ENCODE results near the gene SNN. TPM values are rescaled to one million over a fixed set of nuclear protein-coding genes. Genes with fewer than 3 reads are reported as not detected.
A peak's percentile ranks its signal among the peaks of the same experiment; 100 is the strongest.

Gene SNN
- total RNA-seq, 1 donor from 2014 or later: 32.1 TPM

GRCh38 chr16:11687601-11688519 lies 19.6 kb downstream of the SNN start:
- CTCF ChIA-PET: interaction anchor here (0.6 to 3.5 kb wide), 5 partner anchors 27 to 279 kb away, joined by 3 to 20 read pairs (median 5); partner anchors contain the start of gene LITAF
- peak overlapping the region; percentile 65 for H3K27ac Mint-ChIP-seq
- no peaks in the 10 kb centered on the region for H3K9me3 Mint-ChIP-seq
- DNase-seq (no peak), ATAC-seq (ENCODE audit: low read depth) (no peak)
- POLR2A ChIA-PET: interaction anchor here (0.6 to 2.8 kb wide), 15 partner anchors 7 to 432 kb away, joined by 3 to 22 read pairs (median 5); partner anchors contain the start of genes SOCS1 and TXNDC11
- intact Hi-C loops (cut with micrococcal nuclease): loop anchor here (2.0 to 10.0 kb wide), 5 partner anchors 55 to 583 kb away; partner anchors contain the start of genes GSPT1, LITAF, SOCS1 and TXNDC11
- peaks cover 90% of the 10 kb centered on the region for H3K4me1 Mint-ChIP-seq
- H3K36me3 Mint-ChIP-seq (ENCODE audit: low read depth): peaks cover 86% of the 10 kb centered on the region
- TF ChIP-seq, protein P1, sequence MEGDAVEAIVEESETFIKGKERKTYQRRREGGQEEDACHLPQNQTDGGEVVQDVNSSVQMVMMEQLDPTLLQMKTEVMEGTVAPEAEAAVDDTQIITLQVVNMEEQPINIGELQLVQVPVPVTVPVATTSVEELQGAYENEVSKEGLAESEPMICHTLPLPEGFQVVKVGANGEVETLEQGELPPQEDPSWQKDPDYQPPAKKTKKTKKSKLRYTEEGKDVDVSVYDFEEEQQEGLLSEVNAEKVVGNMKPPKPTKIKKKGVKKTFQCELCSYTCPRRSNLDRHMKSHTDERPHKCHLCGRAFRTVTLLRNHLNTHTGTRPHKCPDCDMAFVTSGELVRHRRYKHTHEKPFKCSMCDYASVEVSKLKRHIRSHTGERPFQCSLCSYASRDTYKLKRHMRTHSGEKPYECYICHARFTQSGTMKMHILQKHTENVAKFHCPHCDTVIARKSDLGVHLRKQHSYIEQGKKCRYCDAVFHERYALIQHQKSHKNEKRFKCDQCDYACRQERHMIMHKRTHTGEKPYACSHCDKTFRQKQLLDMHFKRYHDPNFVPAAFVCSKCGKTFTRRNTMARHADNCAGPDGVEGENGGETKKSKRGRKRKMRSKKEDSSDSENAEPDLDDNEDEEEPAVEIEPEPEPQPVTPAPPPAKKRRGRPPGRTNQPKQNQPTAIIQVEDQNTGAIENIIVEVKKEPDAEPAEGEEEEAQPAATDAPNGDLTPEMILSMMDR (IDR thresholded peaks at IDR 0.05): no peak
- H3K4me3 Mint-ChIP-seq: no peak overlapping the region
- no peaks in the 10 kb centered on the region for H3K27me3 Mint-ChIP-seq

- ChIA-PET POLR2A (interaction anchor here (0.6 to 2.8 kb wide), 21 partner anchors 8 to 433 kb away, joined by 3 to 22 read pairs (median 5); partner anchors contain the start of genes SOCS1, TXNDC11 and ZC3H7A), CTCF (interaction anchor here (0.6 to 3.5 kb wide), 6 partner anchors 19 to 280 kb away, joined by 3 to 20 read pairs (median 5); partner anchors contain the start of gene LITAF)
- H3K4me3 Mint-ChIP-seq: no peak overlapping the region
- ATAC-seq (ENCODE audit: low read depth) (no peak), DNase-seq (no peak)
- peaks cover 84% of the 10 kb centered on the region for H3K36me3 Mint-ChIP-seq (ENCODE audit: low read depth)
- no peaks in the 10 kb centered on the region for H3K27me3 Mint-ChIP-seq
- no peaks in the 10 kb centered on the region for H3K9me3 Mint-ChIP-seq
- TF ChIP-seq, protein P1 (IDR thresholded peaks at IDR 0.05): no peak
- intact Hi-C loops (cut with micrococcal nuclease): loop anchor here (2.0 to 10.0 kb wide), 5 partner anchors 54 to 584 kb away; partner anchors contain the start of genes GSPT1, LITAF, SOCS1 and TXNDC11
- peaks cover 84% of the 10 kb centered on the region for H3K4me1 Mint-ChIP-seq
- H3K27ac Mint-ChIP-seq: peak overlapping the region; percentile 84
These were observed 20.2 kb downstream of the SNN start for GRCh38 chr16:11688520-11688886.

DNA sequence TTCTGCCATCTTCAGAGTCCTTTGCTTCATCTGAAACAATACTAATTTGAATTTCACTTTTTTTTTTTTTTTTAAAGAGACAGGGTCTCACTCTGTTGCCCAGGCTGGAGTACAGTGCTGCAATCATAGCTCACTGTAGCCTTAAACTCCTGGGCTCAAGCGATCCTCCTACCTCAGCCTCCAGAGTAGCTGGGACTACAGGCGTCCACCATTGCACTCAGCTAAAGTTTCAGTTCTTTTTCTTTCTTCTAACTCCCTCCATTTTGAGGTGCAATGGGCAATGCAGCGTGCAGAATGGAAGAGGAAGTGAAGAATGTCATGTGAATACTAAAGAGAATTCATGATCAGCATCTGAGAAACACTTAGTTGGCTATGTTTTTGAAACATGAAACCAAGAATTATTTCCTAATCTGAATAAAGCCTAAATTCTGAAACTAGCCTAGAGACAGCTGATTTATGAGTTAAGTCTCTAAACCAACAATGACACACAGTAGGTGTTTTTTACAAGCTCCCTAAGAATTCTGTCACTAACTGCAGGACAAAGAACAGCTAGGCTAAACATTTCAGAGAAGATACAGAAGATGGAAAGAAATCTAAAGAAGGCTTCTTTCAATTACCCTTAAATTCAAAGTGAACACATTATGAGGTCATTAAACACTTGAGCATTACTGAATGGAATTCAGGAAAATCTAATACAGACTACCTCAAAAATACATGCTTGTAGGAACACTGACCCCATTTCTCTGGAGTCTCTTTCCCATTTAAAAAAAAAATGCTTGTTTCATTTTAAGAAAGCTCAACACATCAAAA lies 21.0 kb downstream of the SNN start:
- Mint-ChIP-seq H3K4me3 (peak overlapping the region; percentile 58), H3K4me1 (peaks cover 76% of the 10 kb centered on the region), H3K27me3 (no peaks in the 10 kb centered on the region), H3K36me3 (ENCODE audit: low read depth) (peaks cover 82% of the 10 kb centered on the region), H3K9me3 (no peaks in the 10 kb centered on the region), H3K27ac (peak overlapping the region; percentile 84)
- CTCF ChIA-PET: interaction anchor here (1.1 to 3.5 kb wide), 7 partner anchors 19 to 280 kb away, joined by 3 to 20 read pairs (median 5); no protein-coding TSS in a partner anchor
- peak; percentile 98 for ATAC-seq (ENCODE audit: low read depth)
- intact Hi-C loops (cut with micrococcal nuclease): loop anchor here (1.0 to 10.0 kb wide), 6 partner anchors 20 to 584 kb away; partner anchors contain the start of genes GSPT1, LITAF, SOCS1 and TXNDC11
- TF ChIP-seq, protein P1 (IDR thresholded peaks at IDR 0.05): no peak
- POLR2A ChIA-PET: interaction anchor here (0.6 to 2.8 kb wide), 27 partner anchors 9 to 725 kb away, joined by 3 to 22 read pairs (median 5); partner anchors contain the start of genes RSL1D1, SOCS1, TXNDC11 and ZC3H7A
- DNase-seq: no peak

GRCh38 chr16:11691235-11691634 lies 23.0 kb downstream of the SNN start:
- Mint-ChIP-seq H3K9me3 (no peaks in the 10 kb centered on the region), H3K4me1 (peaks cover 69% of the 10 kb centered on the region), H3K27me3 (no peaks in the 10 kb centered on the region), H3K4me3 (no peak overlapping the region), H3K36me3 (ENCODE audit: low read depth) (peaks cover 86% of the 10 kb centered on the region), H3K27ac (peak overlapping the region; percentile 84)
- CTCF ChIA-PET: interaction anchor here (0.8 to 1.1 kb wide), 2 partner anchors 22 to 283 kb away, joined by 3 to 5 read pairs; no protein-coding TSS in a partner anchor
- no peak for ATAC-seq (ENCODE audit: low read depth)
- no peak for DNase-seq
- intact Hi-C loops (cut with micrococcal nuclease): no loop called here
- TF ChIP-seq, protein P1 (IDR thresholded peaks at IDR 0.05): no peak
- POLR2A ChIA-PET: interaction anchor here (0.6 to 2.1 kb wide), 6 partner anchors 9 to 108 kb away, joined by 3 to 6 read pairs (median 4); no protein-coding TSS in a partner anchor
